Nephron (organoid): ENCODE results near the gene ZBTB34.

Experiments
- H3K27ac Mint-ChIP-seq, 3 experiments: 2 replicates each; pipeline ENCODE4 v1.8.0; 2020; ENCODE audit warnings: mixed read lengths in 3 of 3, mild to moderate bottlenecking in 2 of 3, moderate library complexity in 1 of 3
- H3K27me3 Mint-ChIP-seq: 2 replicates; pipeline ENCODE4 v1.8.0; 2021; ENCODE audit warnings: low read depth, mild to moderate bottlenecking, moderate library complexity, mixed read lengths
- H3K36me3 Mint-ChIP-seq: 2 replicates; pipeline ENCODE4 v1.8.0; 2020; ENCODE audit warnings: low read depth, mixed read lengths
- H3K4me1 Mint-ChIP-seq: 2 replicates; pipeline ENCODE4 v1.8.0; 2020; ENCODE audit warnings: mixed read lengths
- H3K4me3 Mint-ChIP-seq, 3 experiments: 2 replicates each; pipeline ENCODE4 v1.8.0; 2020; ENCODE audit warnings: mild to moderate bottlenecking in 3 of 3, mixed read lengths in 3 of 3, moderate library complexity in 2 of 3
- H3K9me3 Mint-ChIP-seq: 2 replicates; pipeline ENCODE4 v1.8.0; 2020; ENCODE audit warnings: mixed read lengths
- CTCF ChIP-seq, 3 experiments: fragments of 200-600 bp; sonication (generic); IDR thresholded peaks; one replicate each; pipeline ENCODE4 v1.5.0; 2021; ENCODE audit warnings: antibody characterized with exemption in 3 of 3; ENCODE audit not compliant: unreplicated experiment in 3 of 3

The ZBTB34 gene

GRCh38 chr9:126860757-126861466 is 473 bp downstream of the ZBTB34 start:
- peaks cover 11% of the 10 kb centered on the region for H3K27me3 Mint-ChIP-seq

GRCh38 chr9:126861707-126862103 is 1.3 kb downstream of the ZBTB34 start:
- H3K27me3 Mint-ChIP-seq: peaks cover 8% of the 10 kb centered on the region
- peak overlapping the region; percentile 87 to 96 (median 94) for H3K27ac Mint-ChIP-seq
- no peak for TF ChIP-seq CTCF (IDR thresholded peaks at IDR 0.05; ENCODE audit: unreplicated experiment in 3 of 3)
- no peaks in the 10 kb centered on the region for H3K9me3 Mint-ChIP-seq
- H3K4me3 Mint-ChIP-seq: peak overlapping the region; percentile 90 to 94 (median 93)
- peaks cover 47% of the 10 kb centered on the region for H3K4me1 Mint-ChIP-seq
- H3K36me3 Mint-ChIP-seq: peaks cover 18% of the 10 kb centered on the region

More at GRCh38 chr9:126860757-126861466, 473 bp downstream of the ZBTB34 start:
- peak overlapping the region; percentile 87 to 96 (median 94) for H3K27ac Mint-ChIP-seq
- no peak for TF ChIP-seq CTCF (IDR thresholded peaks at IDR 0.05; ENCODE audit: unreplicated experiment in 3 of 3)
- peaks cover 10% of the 10 kb centered on the region for H3K36me3 Mint-ChIP-seq
- peaks cover 43% of the 10 kb centered on the region for H3K4me1 Mint-ChIP-seq
- no peaks in the 10 kb centered on the region for H3K9me3 Mint-ChIP-seq
- peak overlapping the region; percentile 90 to 94 (median 93) for H3K4me3 Mint-ChIP-seq

GRCh38 chr9:126862104-126862761 is 1.8 kb downstream of the ZBTB34 start:
- H3K4me1 Mint-ChIP-seq: peaks cover 50% of the 10 kb centered on the region
- H3K27ac Mint-ChIP-seq: peak overlapping the region; percentile 87 to 96 (median 94)
- TF ChIP-seq CTCF (IDR thresholded peaks at IDR 0.05; ENCODE audit: unreplicated experiment in 3 of 3): no peak
- peaks cover 5% of the 10 kb centered on the region for H3K27me3 Mint-ChIP-seq
- no peaks in the 10 kb centered on the region for H3K9me3 Mint-ChIP-seq
- H3K4me3 Mint-ChIP-seq: peak overlapping the region; percentile 90 to 94 (median 93)
- H3K36me3 Mint-ChIP-seq: peaks cover 23% of the 10 kb centered on the region

- H3K4me1 Mint-ChIP-seq: peaks cover 52% of the 10 kb centered on the region
- H3K27me3 Mint-ChIP-seq: no peaks in the 10 kb centered on the region
- peak overlapping the region in 2 of 3 experiments; percentile 24 to 32 for H3K27ac Mint-ChIP-seq
- H3K4me3 Mint-ChIP-seq: no peak overlapping the region
- H3K9me3 Mint-ChIP-seq: no peaks in the 10 kb centered on the region
- peaks cover 43% of the 10 kb centered on the region for H3K36me3 Mint-ChIP-seq
- TF ChIP-seq CTCF (IDR thresholded peaks at IDR 0.05; ENCODE audit: unreplicated experiment in 3 of 3): no peak
Measured at GRCh38 chr9:126864771-126865170, 4.3 kb downstream of the ZBTB34 start.

- no peak overlapping the region for H3K27ac Mint-ChIP-seq
- H3K36me3 Mint-ChIP-seq: peaks cover 53% of the 10 kb centered on the region
- peaks cover 34% of the 10 kb centered on the region for H3K4me1 Mint-ChIP-seq
- TF ChIP-seq CTCF (IDR thresholded peaks at IDR 0.05; ENCODE audit: unreplicated experiment in 3 of 3): no peak
- H3K27me3 Mint-ChIP-seq: no peaks in the 10 kb centered on the region
- no peak overlapping the region for H3K4me3 Mint-ChIP-seq
- H3K9me3 Mint-ChIP-seq: no peaks in the 10 kb centered on the region
Measured at GRCh38 chr9:126869368-126869767, 8.9 kb downstream of the ZBTB34 start.
